HG03060 (cell line): Measurements from ENCODE around the gene SPNS2.

Experiments used
- ATAC-seq: cut with Tn5 transposase; IDR thresholded peaks from one replicate; pipeline ENCODE4 v1.9.1; 2021; ENCODE audit warnings: low read depth, moderate number of reproducible peaks; ENCODE audit not compliant: unreplicated experiment

SPNS2 gene

GRCh38 chr17:4519361-4519788, 20.7 kb downstream of the SPNS2 start:
- no peak for ATAC-seq

DNA sequence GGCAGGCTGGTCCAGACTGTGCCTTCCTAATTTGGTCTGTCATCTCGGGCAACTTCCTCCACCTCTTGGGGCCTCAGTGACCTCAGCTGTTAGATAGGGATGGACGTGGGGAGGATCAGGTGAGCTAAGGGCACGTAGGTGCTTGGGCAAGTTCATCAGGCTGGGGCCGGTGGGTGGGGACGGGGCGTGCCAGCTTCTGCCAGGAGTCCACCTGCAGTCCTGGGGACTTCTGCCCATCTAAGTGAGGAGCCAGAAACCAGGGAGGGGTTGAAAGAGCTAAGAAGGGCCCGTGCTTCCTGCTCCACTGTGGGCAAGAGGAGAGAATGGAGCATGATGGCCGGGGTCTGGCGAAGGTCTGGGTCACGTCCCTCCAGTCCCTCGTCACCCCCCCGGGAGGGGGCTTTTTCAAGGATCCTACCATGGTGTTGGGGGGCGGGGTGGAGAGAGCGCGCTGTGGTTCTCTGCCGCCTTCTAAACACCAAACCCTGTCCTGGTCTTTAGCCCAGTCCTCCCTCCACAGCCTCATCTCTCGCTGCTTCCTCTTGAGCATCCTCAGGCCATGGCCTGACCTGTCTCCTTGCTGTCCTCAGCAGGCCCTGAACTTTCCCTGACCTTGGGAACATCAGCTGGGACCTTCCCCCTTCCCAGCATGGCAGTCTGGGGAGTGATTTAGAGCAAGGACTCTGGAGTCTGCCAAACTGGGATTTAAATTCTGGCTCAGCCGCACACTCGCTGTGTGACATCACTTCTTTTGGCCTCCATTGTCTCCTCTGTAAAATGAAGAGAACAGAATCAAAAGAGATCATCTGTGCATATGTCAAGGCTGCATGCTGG, 21.6 kb downstream of the SPNS2 start:
- ATAC-seq: no peak

DNA sequence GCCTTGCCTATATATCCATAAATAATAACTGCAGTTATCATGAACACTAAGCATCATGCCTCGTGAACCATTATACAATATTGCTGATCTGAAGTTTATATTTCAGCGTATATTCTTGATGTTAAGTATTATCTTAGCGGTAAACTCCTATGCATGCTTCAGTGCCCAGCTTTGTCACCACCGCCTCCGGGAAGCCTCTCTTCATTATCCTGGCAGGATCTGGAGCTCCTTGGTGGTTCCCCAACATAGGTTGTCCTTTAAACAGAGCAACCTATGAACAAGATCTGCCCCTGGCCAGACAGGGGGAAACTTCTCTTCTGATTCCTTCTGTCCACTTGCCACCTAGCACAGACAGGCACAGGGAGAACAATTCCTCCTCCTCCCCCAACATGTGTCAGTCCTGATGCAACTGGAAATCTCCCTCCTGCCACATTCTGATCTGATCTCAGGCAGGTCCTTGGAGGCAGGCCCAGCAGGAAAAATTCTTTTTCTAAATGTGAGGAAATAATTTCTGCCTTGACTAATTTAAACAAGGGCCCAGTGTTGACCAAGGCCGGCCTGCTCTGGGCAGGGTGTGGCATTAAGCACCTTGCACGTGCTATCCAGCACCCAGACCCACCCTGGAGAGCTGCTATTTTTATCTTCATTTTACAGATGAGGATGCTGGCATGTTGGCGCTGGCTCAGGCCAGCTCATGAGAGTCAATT, 22.4 kb downstream of the SPNS2 start:
- ATAC-seq: no peak

DNA sequence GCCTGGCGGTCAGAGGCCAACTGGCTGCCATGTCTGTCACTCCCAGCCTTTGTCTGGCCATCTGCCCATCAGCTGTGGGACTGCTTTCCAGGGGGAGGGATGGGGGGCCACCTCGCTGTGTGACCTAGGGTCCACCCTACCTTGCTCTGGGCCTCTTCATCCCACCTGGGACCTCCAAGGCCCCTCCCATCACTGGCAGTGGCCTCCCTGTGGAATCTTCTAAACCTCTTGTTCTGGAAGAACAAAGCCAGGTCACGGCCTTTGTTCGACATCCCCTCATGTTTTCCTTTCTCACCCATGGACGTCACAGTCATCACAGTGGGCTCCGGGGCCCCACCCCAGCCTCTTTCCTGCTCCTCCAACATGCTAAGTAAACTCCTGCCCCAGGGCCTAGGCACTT, 24.0 kb downstream of the SPNS2 start:
- ATAC-seq: no peak

DNA sequence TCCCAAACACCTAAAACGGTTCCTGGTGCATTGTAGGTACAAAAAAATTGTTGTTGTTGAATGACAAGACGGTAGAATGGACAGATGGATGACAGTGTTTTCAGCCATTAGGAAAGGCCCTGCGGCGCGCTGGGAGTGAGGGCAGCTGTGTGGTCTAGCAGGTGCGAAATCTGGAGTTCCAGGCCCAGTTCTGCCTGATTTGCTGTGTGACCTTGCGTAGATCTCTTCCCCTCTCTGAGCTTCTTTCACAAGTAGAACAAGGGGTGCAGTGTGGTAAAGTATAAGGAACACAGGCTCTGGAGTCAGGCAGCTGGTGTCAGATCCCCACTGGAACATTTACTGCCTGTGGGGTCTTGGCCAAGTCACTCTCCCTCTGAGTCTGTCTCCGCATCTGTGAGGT, 25.3 kb downstream of the SPNS2 start:
- no peak for ATAC-seq

- ATAC-seq: no peak
Measured at GRCh38 chr17:4525691-4526397, 27.2 kb downstream of the SPNS2 start.

DNA sequence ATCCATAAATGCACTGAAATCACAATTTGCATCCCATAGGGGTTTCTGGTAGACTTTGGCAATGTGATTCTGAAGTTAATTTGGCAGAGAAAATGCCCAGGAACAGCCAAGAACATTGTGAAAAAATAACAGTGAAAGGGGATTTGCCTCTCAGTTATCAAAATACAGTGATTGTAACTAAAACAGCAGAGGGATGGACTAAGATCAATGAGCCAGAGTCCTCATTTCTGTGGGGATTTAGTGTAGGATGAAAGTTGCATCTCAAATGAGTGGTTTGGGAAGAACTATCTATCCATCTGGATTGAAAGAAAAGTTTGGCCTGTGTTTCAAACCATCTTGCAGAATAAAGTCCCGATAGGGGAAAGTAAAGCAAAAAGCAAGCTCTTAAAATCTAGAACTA, 28.5 kb downstream of the SPNS2 start:
- no peak for ATAC-seq

GRCh38 chr17:4527566-4528125, 29.0 kb downstream of the SPNS2 start:
- ATAC-seq: no peak

DNA sequence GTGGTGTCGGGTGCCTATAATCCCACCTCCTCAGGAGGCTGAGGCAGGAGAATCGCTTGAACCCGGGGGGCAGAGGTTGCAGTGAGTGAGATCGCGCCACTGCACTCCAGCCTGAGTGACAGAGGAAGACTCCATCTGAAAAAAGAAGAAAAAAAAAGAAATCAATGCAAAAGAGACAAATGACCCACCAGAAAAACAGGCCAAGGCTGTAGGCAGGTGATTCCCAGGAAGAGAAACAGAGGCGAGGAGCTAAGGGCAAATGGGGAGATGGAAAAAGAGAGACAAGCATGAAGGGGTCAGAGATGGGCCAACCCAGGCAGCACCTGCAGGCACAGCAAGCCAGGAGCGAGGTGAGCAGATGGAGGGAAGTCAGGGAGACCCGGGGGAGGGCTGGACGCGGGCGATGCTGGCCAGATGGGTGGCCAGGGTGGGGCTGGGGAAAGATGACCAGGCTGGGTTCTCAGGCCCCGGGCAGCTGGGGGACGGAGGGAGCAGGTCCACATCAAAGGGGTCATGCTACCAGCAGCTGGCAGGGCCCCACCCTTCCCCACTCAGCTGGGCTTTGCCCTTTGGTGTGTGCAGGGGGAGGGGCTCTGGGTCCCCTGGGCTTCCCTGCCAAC, 31.0 kb downstream of the SPNS2 start:
- ATAC-seq: no peak

DNA sequence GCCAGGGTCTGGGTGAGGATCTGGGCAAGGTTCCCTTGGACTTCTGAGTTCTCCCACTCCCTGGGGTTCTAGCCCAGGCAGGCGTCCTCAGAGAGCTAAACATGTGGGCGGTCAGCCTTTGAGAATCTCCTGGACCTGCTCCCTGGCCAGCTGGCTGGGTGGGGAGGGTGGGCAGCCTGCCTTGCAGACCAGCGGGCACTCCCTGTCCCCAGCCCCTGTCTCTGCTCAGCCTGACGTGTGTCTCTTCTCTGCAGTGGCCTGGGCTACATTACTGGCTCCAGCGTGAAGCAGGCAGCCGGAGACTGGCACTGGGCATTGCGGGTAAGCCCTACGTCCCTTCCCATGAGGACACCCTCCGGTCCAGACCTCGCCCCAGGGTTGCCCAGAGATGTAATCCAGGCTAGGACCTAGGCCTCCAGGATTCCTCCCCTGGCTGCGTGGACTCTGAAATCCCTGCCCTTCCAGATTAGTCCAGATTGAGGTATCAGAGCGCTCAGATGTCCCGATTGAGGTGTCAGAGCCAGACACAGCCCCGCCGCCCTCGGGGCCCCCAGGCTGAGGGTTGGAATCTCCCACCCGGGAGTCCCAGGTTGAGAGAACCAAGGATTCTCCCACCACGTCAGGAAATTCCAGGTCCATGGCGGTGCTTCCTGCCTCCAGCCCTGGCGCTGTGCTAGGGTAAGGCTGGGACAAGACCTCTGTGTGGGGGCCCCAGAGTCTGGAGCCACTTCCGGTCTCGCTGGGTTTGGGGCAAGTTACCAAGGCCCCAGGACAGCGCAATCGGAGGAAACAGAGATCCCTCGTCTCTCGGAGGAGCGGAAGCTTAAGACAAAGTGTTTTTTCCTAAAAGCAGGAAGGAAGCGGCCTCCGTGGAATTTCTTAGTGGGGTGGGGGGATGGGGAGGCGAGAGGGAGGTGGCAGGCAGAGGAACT, 32.4 kb downstream of the SPNS2 start:
- no peak for ATAC-seq

DNA sequence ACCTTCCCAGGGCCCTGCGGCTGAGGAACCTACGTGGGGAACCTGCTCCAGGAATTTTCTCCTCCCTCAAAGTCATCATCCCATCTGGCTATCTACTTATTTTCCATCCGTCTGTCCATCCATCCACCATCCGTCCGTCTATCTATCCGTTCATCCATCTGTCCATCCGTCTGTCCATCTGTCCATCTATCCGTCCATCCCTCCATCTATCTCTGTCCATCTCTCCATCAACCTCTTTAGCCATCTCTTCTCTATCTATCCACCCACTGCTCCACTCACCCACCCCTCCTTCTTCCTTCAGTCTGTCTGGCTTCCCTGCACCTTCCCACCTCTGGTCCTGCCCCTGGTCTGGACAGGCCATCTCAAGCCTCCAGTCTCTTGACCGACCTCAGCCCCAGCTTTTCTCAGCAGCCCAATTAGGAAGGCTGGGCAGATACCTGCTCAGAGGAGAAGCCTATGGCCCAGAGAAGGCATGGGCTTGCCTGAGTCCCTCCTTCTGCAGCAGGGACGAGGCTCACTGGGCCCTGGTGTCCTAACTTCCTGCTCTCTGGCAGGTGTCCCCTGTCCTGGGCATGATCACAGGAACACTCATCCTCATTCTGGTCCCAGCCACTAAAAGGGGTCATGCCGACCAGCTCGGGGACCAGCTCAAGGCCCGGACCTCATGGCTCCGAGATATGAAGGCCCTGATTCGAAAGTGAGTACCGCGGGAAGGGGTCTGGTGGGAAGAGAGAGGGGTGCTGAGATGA, 33.5 kb downstream of the SPNS2 start:
- no peak for ATAC-seq

GRCh38 chr17:4532860-4533522, 34.3 kb downstream of the SPNS2 start:
- no peak for ATAC-seq

DNA sequence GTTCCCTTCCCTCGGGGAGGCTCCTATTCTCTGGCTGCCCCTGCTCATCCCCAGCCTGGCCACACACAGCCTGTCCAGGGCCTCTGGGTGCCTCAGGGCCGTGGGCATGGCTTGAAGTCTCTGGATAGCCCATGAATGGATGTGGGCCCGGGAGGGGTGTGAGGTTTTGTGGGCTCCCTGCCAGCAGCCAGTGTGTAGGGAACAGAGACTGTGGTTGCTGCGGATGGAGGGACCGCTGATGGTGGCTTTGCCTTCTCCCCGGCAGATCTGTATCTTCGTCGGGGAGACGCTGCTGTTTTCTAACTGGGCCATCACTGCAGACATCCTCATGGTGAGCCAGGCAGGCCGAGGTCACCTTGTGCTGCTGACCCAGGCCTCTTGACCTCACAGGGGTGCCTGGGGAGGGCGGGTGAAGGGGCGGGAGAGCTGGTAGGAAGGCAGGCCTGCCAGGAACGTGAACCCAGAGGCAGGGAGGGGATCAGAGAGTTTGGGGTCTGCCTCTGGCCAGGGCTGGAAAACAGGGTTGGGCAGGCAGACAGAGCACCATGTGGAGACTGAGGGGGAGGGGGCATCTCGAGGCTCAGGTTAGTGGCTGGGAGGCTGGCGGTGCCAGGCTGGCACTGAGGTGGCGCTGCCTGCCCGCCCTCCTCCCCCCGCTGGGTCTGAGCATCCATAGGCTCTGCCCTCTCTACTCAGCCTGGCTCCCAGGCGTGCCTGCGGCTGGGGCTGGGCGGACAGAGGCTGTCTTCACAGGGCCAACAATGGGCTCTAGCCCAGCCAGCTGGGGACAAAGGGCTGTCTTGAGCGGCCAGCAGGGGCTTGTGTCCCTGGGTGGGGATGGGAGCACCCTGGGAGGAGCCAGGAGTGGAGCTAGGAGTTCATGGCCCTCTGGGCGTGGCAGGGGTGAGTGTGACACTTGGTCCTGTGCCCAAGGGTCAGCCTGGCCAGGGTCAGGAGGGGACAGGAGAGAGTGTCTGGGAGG, 35.1 kb downstream of the SPNS2 start:
- ATAC-seq: no peak

GRCh38 chr17:4534515-4534914, 35.8 kb downstream of the SPNS2 start:
- ATAC-seq: no peak

GRCh38 chr17:4534928-4535666, 36.4 kb downstream of the SPNS2 start:
- no peak for ATAC-seq

- no peak for ATAC-seq
Measured at GRCh38 chr17:4535667-4536258, 37.1 kb downstream of the SPNS2 start.
